Endothelial cell of umbilical vein (primary cell): Measurements from ENCODE around the gene CCDC97. TPM values are rescaled to one million over a fixed set of nuclear protein-coding genes. Genes with fewer than 3 reads are reported as not detected.

ENCODE experiments used
- BruUV-seq: library from RNA; stranded (reverse); fragments of 400-500 nt; replicated peaks from 2 replicates; lab custom pipeline; 2021; lab: Mats Ljungman, UMichigan
- CTCF ChIA-PET: fragments of 300-600, 350-600 bp; sonication (Branson Sonifier 250); formaldehyde crosslinking; loops from one replicate; lab custom pipeline; 2021; ENCODE audit warnings: antibody characterized with exemption, inconsistent platforms; lab: Charles Lee
- POLR2A ChIA-PET: fragments of 300-600, 350-600 bp; sonication (Branson Sonifier 250); formaldehyde crosslinking; loops from one replicate; lab custom pipeline; 2021; ENCODE audit warnings: antibody characterized with exemption, inconsistent platforms; lab: Charles Lee
- DNase-seq: peaks from one replicate; pipeline ENCODE4 v3.0.0-alpha.2; 2011; ENCODE audit warnings: low read depth, low spot score
- FAIRE-seq: peaks from 2 replicates; lab custom pipeline; 2011; peaks lifted over from hg19 to GRCh38; lab: Jason Lieb, UNC
- H2AFZ ChIP-seq: 2 replicates; pipeline ENCODE4 v1.6.0; 2012; ENCODE audit warnings: low read depth, low read length, control low read depth, inconsistent platforms
- H3K27ac ChIP-seq: 2 replicates; pipeline ENCODE4 v1.5.1; 2011; ENCODE audit warnings: low read depth, mild to moderate bottlenecking, control low read depth, low read length, moderate library complexity; ENCODE audit not compliant: insufficient read depth
- H3K27me3 ChIP-seq, 2 experiments: 2 replicates each; pipeline versions ENCODE4 v1.6.0 to v1.6.1; 2011; ENCODE audit warnings: low read length in 2 of 2, mixed read lengths in 1 of 2; ENCODE audit not compliant: control insufficient read depth in 2 of 2, insufficient read depth in 2 of 2
- H3K36me3 ChIP-seq, 2 experiments: 2 replicates in 1 of 2; 3 replicates in 1 of 2; pipeline ENCODE4 v1.5.1; 2011; ENCODE audit warnings: low read length in 2 of 2, mild to moderate bottlenecking in 1 of 2, moderate library complexity in 1 of 2; ENCODE audit not compliant: control insufficient read depth in 2 of 2, insufficient read depth in 2 of 2; ENCODE audit errors: extremely low read depth in 1 of 2
- H3K4me1 ChIP-seq: 3 replicates; pipeline ENCODE4 v1.5.1; 2011; ENCODE audit warnings: mild to moderate bottlenecking, low read length; ENCODE audit not compliant: control insufficient read depth, insufficient read depth; ENCODE audit errors: extremely low read depth
- H3K4me2 ChIP-seq: 2 replicates; pipeline ENCODE4 v1.6.1; 2011; ENCODE audit warnings: low read length, control low read depth, mixed read lengths; ENCODE audit not compliant: insufficient read depth
- H3K4me3 ChIP-seq, 3 experiments: fragments of 200-600 bp in 1 of 3; sonication (generic), shearing (Covaris generic) in 1 of 3; replicated peaks in 1 of 3; 2 replicates each; pipeline ENCODE4 v1.5.1; 2011 to 2016; ENCODE audit warnings: control low read depth in 3 of 3, low read length in 3 of 3, mild to moderate bottlenecking in 2 of 3, inconsistent platforms in 1 of 3, low read depth in 1 of 3, moderate library complexity in 1 of 3; ENCODE audit not compliant: insufficient read depth in 1 of 3
- H3K79me2 ChIP-seq: 2 replicates; pipeline ENCODE4 v1.6.0; 2012; ENCODE audit warnings: low read length, inconsistent platforms; ENCODE audit not compliant: control insufficient read depth, insufficient read depth
- H3K9ac ChIP-seq: replicated peaks from 2 replicates; pipeline ENCODE3; 2011; ENCODE audit warnings: low read length, control low read depth; ENCODE audit not compliant: insufficient read depth; ENCODE audit errors: extremely low read depth
- H3K9me1 ChIP-seq: replicated peaks from 3 replicates; pipeline ENCODE4 v1.6.0; 2011; ENCODE audit warnings: mild to moderate bottlenecking, low read length; ENCODE audit not compliant: control insufficient read depth, insufficient read depth; ENCODE audit errors: extremely low read depth
- H3K9me3 ChIP-seq: replicated peaks from 2 replicates; pipeline ENCODE4 v1.5.1; 2012; ENCODE audit warnings: low read length, inconsistent platforms; ENCODE audit not compliant: control insufficient read depth, insufficient read depth
- H4K20me1 ChIP-seq: replicated peaks from 2 replicates; pipeline ENCODE3; 2011; ENCODE audit warnings: mild to moderate bottlenecking, low read length; ENCODE audit not compliant: control insufficient read depth, insufficient read depth; ENCODE audit errors: extremely low read depth
- EZH2 ChIP-seq: IDR thresholded peaks from 2 replicates; pipeline ENCODE4 v1.6.1; 2012; ENCODE audit warnings: borderline replicate concordance, low read depth, mild to moderate bottlenecking, moderate library complexity, low read length, inconsistent platforms; ENCODE audit not compliant: severe bottlenecking
- FOS ChIP-seq: IDR thresholded peaks from 2 replicates; pipeline ENCODE4 v1.6.1; 2011; ENCODE audit warnings: mild to moderate bottlenecking, low read length, moderate library complexity, borderline replicate concordance; ENCODE audit not compliant: insufficient read depth
- GATA2 ChIP-seq: IDR thresholded peaks from 2 replicates; pipeline ENCODE4 v1.7.0; 2011; ENCODE audit warnings: low read depth, mild to moderate bottlenecking, moderate library complexity, mixed read lengths, low read length; ENCODE audit not compliant: insufficient read length, insufficient read depth
- JUN ChIP-seq: IDR thresholded peaks from 2 replicates; pipeline ENCODE4 v1.6.1; 2011; ENCODE audit warnings: borderline replicate concordance, low read depth; ENCODE audit not compliant: insufficient read length, insufficient read depth
- MYC ChIP-seq: IDR thresholded peaks from one replicate; pipeline ENCODE4 v1.6.1; 2011; ENCODE audit warnings: mild to moderate bottlenecking, low read depth, low read length
- POLR2A ChIP-seq: IDR thresholded peaks from 2 replicates; pipeline ENCODE4 v1.6.1; 2012; ENCODE audit warnings: low read depth, mild to moderate bottlenecking, control low read depth, low read length
- POLR2AphosphoS5 ChIP-seq: IDR thresholded peaks from 2 replicates; pipeline ENCODE4 v1.6.1; 2012; ENCODE audit warnings: low read depth, mild to moderate bottlenecking, control low read depth, low read length, moderate library complexity; ENCODE audit not compliant: insufficient read depth
- dilution Hi-C: fragments of 300-500 bp; cut with MboI; formaldehyde crosslinking; loops from one replicate; pipeline ENCODE4 v1.15.0; 2019; ENCODE audit warnings: low sequenced_read_pairs; ENCODE audit not compliant: extremely low pct_ligation_motif_present
- intact Hi-C: fragments of 100-400 bp; cut with micrococcal nuclease; formaldehyde crosslinking; loops from one replicate; pipeline ENCODE4 v1.10.0; 2022
- polyA plus RNA-seq, 4 experiments: library from polyadenylated mRNA; depleted of rRNA in 3 of 4; stranded (reverse) in 3 of 4; unstranded in 1 of 4; fragments of >200 nt; gene quantifications; 2 replicates each; pipeline versions ENCODE4 v1.2.1 to v1.2.3, GENCODE V29; 2011 to 2012; ENCODE audit warnings: missing spikeins in 1 of 4
- total RNA-seq: library from RNA; stranded (reverse); gene quantifications from 2 replicates; pipeline ENCODE4 v1.2.3, GENCODE V29; 2021
- TF ChIP-seq, protein P1 (sequence below), 2 donors: IDR thresholded peaks; 1 replicate in 1 of 2; 2 replicates in 1 of 2; pipeline ENCODE4 v1.5.1; 2011; ENCODE audit warnings: low read length in 2 of 2, mild to moderate bottlenecking in 2 of 2, moderate library complexity in 2 of 2, control low read depth in 1 of 2, inconsistent platforms in 1 of 2, low read depth in 1 of 2; ENCODE audit not compliant: insufficient read depth in 1 of 2; ENCODE audit errors: extremely low read depth in 1 of 2
- TF ChIP-seq, protein P2 (sequence below): IDR thresholded peaks from 2 replicates; pipeline ENCODE4 v1.6.1; 2011; ENCODE audit not compliant: insufficient read depth, insufficient read length

Gene CCDC97
- total and polyA plus RNA-seq, 2 donors (not counting 3 experiments of a cell fraction or from before 2014, with no cell fraction given) = 20.7 to 27.2 TPM

DNA sequence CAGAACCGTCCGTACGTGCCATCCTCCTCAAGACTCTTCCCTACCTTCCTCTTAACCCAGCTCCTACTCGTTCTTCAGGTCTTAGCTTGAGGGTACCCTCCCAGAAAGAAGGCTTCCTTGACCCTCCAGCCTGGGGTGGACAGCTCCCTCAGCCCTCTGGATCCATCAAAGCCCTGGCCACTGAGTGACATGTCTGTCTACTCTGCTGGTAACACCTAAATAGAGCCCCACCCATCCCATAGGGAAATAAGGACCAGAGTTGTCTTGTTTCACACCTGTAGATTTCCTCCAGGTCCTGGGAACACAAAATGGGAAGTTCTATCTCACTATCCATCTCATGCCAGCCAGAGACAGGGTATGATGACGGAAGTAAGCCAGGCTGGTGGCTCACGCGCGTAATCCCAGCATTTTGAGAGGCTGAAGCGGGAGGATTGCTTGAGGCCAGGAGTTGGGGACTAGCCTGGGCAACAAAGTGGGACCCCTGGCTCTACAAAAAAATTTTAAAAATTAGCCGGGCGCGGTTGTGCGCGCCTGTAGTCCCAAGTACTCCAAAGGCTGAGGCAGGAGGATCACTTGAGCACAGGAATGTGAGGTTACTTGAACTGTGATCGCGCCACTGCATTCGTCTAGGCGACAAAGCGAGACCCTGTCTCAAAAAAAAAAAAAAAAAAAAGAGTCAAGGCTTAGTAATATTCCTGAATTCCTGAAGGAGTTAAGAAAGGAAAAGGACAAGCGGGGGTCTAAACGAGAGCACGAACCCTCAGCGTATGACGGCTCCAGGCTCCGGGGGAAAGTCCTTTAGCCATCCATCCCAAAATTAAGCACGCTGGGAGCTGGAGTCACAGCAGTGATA, 566 bp upstream of the CCDC97 start:
- CTCF ChIA-PET = interaction anchor here (0.6 to 4.1 kb wide), 28 partner anchors 11 to 261 kb away, joined by 3 to 62 read pairs (median 4); partner anchors contain the start of genes B9D2, DMAC2, HNRNPUL1 and TGFB1
- dilution Hi-C loops (no loop called here), intact Hi-C loops (loop anchor here (1.0 to 5.0 kb wide), 5 partner anchors 43 to 263 kb away; no protein-coding TSS in a partner anchor)
- Histone ChIP-seq H3K36me3 (peaks cover 15 to 29% of the 10 kb centered on the region in 2 experiments), H3K9me1 (no peaks in the 10 kb centered on the region), H3K9ac (peak overlapping the region; percentile 83), H3K4me3 (peak overlapping the region; percentile 71 to 97 (median 81)), H3K4me1 (peaks cover 42% of the 10 kb centered on the region), H2AFZ (peak overlapping the region; percentile 51), H3K79me2 (peaks cover 34% of the 10 kb centered on the region), H3K27ac (peak overlapping the region; percentile 57), H3K27me3 (no peaks in the 10 kb centered on the region), H4K20me1 (no peaks in the 10 kb centered on the region), H3K4me2 (peak overlapping the region; percentile 95), H3K9me3 (no peaks in the 10 kb centered on the region)
- no peak for FAIRE-seq
- no peak for TF ChIP-seq EZH2
- DNase-seq = peak; percentile 33
- POLR2A ChIA-PET = interaction anchor here (0.5 to 0.7 kb wide), 2 partner anchors 12 to 105 kb away, joined by 5 to 7 read pairs; no protein-coding TSS in a partner anchor
- TSS peak; percentile 64 for BruUV-seq

DNA sequence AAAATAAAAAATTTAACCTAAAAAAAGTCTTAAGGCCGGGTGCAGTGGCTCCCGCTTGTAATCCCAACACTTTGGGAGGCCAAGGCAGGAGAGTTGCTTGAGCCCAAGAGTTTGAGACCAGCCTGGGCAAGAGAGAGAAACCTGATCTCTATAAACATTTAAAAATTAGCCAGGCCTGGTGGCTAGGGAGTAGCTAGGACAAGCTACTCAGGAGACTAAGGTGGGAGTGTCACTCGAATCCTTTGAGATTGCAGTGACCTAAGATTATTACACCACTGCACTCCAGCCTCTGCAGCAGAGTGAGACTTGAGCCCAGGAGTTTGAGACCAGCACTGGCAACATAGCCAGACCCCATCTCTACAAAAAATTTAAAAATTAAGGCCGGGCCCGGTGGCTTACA, 1.1 kb downstream of the CCDC97 start:
- Histone ChIP-seq H4K20me1 (no peaks in the 10 kb centered on the region), H3K27me3 (no peaks in the 10 kb centered on the region), H2AFZ (no peak overlapping the region), H3K36me3 (peaks cover 14 to 18% of the 10 kb centered on the region in 2 experiments), H3K4me3 (peak overlapping the region; percentile 71 to 97 (median 81)), H3K4me2 (peak overlapping the region; percentile 95), H3K4me1 (peaks cover 40% of the 10 kb centered on the region), H3K9me1 (no peaks in the 10 kb centered on the region), H3K27ac (peak overlapping the region; percentile 57), H3K9ac (peak overlapping the region; percentile 83), H3K9me3 (no peaks in the 10 kb centered on the region), H3K79me2 (peaks cover 37% of the 10 kb centered on the region)
- ChIA-PET CTCF (interaction anchor here (1.2 to 1.9 kb wide), 4 partner anchors 11 to 121 kb away, joined by 4 to 9 read pairs (median 4); no protein-coding TSS in a partner anchor), POLR2A (no interaction called here)
- no peak for TF ChIP-seq GATA2
- no peak for TF ChIP-seq EZH2
- no peak for TF ChIP-seq POLR2AphosphoS5
- TF ChIP-seq MYC = no peak
- TF ChIP-seq, protein P1, sequence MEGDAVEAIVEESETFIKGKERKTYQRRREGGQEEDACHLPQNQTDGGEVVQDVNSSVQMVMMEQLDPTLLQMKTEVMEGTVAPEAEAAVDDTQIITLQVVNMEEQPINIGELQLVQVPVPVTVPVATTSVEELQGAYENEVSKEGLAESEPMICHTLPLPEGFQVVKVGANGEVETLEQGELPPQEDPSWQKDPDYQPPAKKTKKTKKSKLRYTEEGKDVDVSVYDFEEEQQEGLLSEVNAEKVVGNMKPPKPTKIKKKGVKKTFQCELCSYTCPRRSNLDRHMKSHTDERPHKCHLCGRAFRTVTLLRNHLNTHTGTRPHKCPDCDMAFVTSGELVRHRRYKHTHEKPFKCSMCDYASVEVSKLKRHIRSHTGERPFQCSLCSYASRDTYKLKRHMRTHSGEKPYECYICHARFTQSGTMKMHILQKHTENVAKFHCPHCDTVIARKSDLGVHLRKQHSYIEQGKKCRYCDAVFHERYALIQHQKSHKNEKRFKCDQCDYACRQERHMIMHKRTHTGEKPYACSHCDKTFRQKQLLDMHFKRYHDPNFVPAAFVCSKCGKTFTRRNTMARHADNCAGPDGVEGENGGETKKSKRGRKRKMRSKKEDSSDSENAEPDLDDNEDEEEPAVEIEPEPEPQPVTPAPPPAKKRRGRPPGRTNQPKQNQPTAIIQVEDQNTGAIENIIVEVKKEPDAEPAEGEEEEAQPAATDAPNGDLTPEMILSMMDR (IDR thresholded peaks at IDR 0.05; ENCODE audit: extremely low read depth in 1 of 2, insufficient read depth in 1 of 2, low read depth in 1 of 2, low read length in 2 of 2) = no peak
- no peak for TF ChIP-seq POLR2A
- TF ChIP-seq, protein P2, sequence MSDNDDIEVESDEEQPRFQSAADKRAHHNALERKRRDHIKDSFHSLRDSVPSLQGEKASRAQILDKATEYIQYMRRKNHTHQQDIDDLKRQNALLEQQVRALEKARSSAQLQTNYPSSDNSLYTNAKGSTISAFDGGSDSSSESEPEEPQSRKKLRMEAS = no peak
- TF ChIP-seq FOS = no peak
- TF ChIP-seq JUN = no peak
- no peak for FAIRE-seq
- no TSS peak for BruUV-seq
- dilution Hi-C loops = no loop called here
- DNase-seq = no peak
- intact Hi-C loops = no loop called here
